AG09309 (cell line): ENCODE results near the gene SYT9.

ENCODE experiments used
- DNase-seq: peaks from one replicate; pipeline ENCODE4 v3.0.0-alpha.2; 2010; ENCODE audit warnings: low read depth
- H3K4me3 ChIP-seq: 2 replicates; pipeline ENCODE4 v1.5.1; 2011; ENCODE audit warnings: mild to moderate bottlenecking, low read depth, low read length, moderate library complexity; ENCODE audit not compliant: control insufficient read depth
- TF ChIP-seq, protein P1 (sequence below): IDR thresholded peaks from 2 replicates; pipeline ENCODE4 v1.5.1; 2011; ENCODE audit warnings: mild to moderate bottlenecking, low read depth, low read length, inconsistent platforms; ENCODE audit not compliant: insufficient read depth, control insufficient read depth; ENCODE audit errors: missing control alignments

SYT9 gene

DNA sequence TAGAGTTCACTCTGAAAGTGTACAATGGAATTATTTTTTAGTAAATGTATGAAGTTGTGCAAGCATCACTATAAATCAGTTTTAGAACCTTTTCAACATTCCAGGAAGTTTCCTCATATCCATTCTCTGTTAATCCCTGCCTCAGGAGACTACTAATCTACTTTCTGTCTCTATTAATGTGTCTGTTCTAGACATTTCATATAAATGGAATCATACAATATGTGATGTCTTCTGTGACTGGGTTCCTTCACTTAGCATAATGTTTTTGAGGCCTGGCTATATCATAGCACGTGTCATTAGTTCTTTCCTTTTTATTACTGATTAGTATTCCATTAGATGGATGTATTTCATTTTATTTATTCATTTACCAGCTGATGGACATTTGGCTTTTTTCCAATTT lies 17.1 kb downstream of the SYT9 start:
- no peak overlapping the region for H3K4me3 ChIP-seq
- TF ChIP-seq, protein P1, sequence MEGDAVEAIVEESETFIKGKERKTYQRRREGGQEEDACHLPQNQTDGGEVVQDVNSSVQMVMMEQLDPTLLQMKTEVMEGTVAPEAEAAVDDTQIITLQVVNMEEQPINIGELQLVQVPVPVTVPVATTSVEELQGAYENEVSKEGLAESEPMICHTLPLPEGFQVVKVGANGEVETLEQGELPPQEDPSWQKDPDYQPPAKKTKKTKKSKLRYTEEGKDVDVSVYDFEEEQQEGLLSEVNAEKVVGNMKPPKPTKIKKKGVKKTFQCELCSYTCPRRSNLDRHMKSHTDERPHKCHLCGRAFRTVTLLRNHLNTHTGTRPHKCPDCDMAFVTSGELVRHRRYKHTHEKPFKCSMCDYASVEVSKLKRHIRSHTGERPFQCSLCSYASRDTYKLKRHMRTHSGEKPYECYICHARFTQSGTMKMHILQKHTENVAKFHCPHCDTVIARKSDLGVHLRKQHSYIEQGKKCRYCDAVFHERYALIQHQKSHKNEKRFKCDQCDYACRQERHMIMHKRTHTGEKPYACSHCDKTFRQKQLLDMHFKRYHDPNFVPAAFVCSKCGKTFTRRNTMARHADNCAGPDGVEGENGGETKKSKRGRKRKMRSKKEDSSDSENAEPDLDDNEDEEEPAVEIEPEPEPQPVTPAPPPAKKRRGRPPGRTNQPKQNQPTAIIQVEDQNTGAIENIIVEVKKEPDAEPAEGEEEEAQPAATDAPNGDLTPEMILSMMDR = no peak
- no peak for DNase-seq

DNA sequence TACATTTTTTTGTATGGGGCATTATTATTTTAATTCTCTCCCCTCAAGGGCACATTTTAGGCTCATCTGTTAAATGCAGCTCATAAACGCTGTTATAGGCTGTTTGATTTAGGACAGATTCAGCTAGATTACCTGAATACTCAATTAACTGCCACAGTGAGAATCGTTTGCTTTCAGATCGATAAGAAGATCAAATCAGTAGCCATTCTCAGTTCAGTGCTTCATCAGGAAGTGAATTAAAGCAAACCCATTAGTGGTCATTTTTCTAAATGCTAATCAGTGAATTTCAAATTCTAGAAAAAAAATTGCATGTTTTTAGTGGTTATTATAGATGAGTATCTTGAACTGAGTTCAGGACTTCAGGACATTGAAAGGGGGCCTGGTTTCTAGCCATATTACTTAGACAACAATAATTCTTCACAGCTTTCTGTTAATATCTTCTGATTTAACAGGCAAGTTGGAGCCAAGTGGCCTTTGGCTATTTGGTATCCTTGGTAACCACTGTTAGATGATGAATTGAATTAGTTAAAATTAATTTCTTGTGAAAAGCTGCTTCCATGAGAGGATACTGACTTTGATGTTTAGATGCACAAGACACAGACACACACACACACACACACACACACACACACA lies 18.6 kb downstream of the SYT9 start:
- TF ChIP-seq, protein P1 = no peak
- no peak overlapping the region for H3K4me3 ChIP-seq
- DNase-seq = no peak

DNA sequence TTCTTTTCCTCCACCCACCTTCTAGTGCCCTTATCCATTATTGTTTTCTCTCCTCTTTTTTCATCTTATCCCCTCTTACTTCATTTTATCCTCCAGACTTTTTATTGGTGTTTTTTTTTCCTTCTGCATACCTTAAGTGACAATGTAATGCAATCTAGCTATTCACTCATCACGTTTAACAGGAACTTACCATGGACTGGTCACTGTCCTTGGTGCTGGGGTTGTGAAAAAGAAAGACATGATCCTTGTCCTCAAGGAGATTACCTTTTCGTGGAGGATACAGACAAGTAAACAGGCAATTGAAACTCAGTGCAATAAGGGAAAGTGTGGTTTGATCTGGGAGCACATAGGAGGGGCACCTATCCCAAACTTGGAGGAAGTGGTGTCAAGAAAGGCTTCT lies 20.7 kb downstream of the SYT9 start:
- TF ChIP-seq, protein P1 = no peak
- no peak for DNase-seq
- no peak overlapping the region for H3K4me3 ChIP-seq

DNA sequence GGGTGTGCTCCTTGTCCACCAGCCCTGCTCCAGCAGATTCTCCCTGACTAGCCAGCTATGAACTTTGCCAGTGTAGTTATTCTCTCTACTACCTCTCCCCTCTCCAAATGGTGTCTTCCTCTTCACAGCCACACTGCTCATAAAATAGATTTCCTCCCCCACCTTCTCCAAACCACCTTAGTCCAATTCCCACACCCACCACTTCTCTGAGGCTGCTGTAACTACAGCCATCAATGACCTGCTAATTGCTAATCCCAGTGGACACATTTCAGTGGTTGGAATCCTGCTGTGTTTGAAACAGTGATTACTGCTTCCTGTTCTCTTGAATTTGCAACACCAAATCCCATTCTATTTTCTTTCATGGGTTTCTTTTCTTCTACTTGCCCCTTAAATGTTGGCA lies 23.4 kb downstream of the SYT9 start:
- TF ChIP-seq, protein P1 = no peak
- DNase-seq = no peak
- no peak overlapping the region for H3K4me3 ChIP-seq

DNA sequence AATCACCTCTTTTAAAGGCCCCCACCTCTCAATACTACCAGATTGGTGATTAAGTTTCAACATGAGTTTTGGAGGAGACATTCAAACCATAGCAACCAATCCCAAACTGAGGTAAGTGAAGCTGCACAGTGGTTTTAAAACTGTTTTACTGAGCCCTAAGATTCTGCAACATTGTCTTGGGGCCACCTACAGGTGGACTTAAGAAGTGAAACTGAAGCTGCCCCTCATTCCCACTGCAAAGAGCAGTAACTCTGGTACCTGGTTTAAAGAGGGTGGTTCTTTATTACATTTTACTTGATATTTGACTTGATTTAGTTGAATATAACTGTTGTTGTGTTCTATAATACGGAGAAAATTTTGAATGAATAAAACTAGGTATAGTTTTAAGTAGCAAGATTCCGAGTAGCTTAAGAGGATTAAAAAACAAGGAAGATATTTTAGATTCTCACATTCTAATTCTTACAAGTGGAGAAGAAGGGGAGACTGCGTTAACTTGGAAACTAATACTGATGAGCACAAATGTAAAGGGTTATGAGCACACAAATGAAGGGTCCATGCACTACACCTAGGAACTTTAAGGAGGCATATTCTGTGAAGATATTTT lies 26.7 kb downstream of the SYT9 start:
- H3K4me3 ChIP-seq = no peak overlapping the region
- TF ChIP-seq, protein P1 = peak; percentile 79
- peak; percentile 2 for DNase-seq

DNA sequence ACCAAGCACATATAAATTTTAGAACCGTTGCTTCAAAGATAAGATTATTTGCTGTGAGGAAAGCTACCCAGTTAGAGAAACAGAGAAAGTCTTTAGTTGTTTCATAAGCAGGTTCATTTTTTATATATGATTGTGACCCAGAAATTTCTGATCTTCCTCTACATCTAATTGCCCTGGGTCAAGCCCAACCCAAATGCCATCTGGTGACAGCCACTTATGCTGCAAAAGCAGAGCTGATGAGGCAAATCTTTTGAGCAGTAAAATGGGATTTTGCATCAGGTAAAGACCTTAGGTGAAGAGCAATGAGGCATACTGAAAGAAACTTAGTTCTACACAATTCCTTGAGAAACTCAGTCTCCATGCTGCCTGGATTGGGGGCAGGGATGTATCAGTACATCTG lies 28.0 kb downstream of the SYT9 start:
- TF ChIP-seq, protein P1 = no peak

DNA sequence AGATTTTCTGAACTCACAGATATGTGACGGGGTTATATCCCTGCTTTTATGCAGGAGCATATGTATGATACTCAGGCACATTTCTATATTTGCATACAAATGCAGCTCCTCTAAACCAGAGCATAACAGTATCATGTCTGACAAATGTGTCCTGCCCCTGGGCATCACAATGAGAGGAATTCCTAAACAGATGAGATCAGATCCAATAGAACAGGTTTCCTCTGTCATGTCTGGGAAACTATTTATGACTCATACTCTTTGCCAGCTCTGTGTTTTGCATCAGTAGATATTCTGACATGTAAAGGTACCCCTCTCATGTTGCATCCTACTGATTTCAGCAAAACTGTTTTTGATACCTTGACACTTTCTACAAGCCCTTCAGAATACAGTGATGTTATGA lies 29.4 kb downstream of the SYT9 start:
- no peak overlapping the region for H3K4me3 ChIP-seq
- TF ChIP-seq, protein P1 = no peak
- no peak for DNase-seq

More for the DNA sequence above, 28.0 kb downstream of the SYT9 start:
- H3K4me3 ChIP-seq = no peak overlapping the region
- DNase-seq = no peak
